ENCODE measurements around the gene MMP25. TPM values are rescaled to one million over a fixed set of nuclear protein-coding genes. Genes with fewer than 3 reads are reported as not detected.

The MMP25 gene
- total and polyA plus RNA-seq, 10 of the 15 experiments (the other 5 are each of a cell fraction or from before 2014, with no cell fraction given): 0.03 to 0.36 (median 0.13) TPM; not detected in 1

- Histone ChIP-seq H3K79me2 (ENCODE audit: control insufficient read depth, insufficient read depth, low read length) (no peaks in the 10 kb centered on the region), H3K9ac (ENCODE audit: control insufficient read depth, insufficient read depth, low read length) (no peak overlapping the region), H3K9me3 (replicated peaks; ENCODE audit: control insufficient read depth, insufficient read depth, low read length) (peaks cover 2% of the 10 kb centered on the region; the same call in 1 of the 3 replicates), H3K27me3 (replicated peaks in 1 of 2; ENCODE audit: control insufficient read depth in 2 of 2, insufficient read depth in 2 of 2, low read length in 1 of 2) (no peaks in the 10 kb centered on the region), H3K27ac (ENCODE audit: control insufficient read depth, insufficient read depth) (no peak overlapping the region), H2AFZ (ENCODE audit: control insufficient read depth, low read depth, low read length) (no peak overlapping the region), H3K4me2 (ENCODE audit: control insufficient read depth, insufficient read depth) (no peak overlapping the region), H4K20me1 (ENCODE audit: control insufficient read depth, insufficient read depth) (no peaks in the 10 kb centered on the region), H3K36me3 (ENCODE audit: control insufficient read depth in 2 of 2, insufficient read depth in 2 of 2, low read length in 1 of 2) (no peaks in the 10 kb centered on the region), H3K4me1 (ENCODE audit: control insufficient read depth, insufficient read depth, low read length) (no peaks in the 10 kb centered on the region), H3K4me3 (no peak overlapping the region)
- DNase-seq (ENCODE audit: low read depth, low spot score) (no peak), ATAC-seq (no peak), FAIRE-seq (no peak)
- SMC1A ChIA-PET (ENCODE audit: uncharacterized antibody, unreplicated experiment): interaction anchor here (1.0 to 1.3 kb wide), 3 partner anchors 9 to 44 kb away, joined by 3 to 8 read pairs (median 3); no protein-coding TSS in a partner anchor
- in situ Hi-C loops (cut with MboI) (no loop called here), intact Hi-C loops (cut with micrococcal nuclease; ENCODE audit: unreplicated experiment) (no loop called here)
- CTCF ChIA-PET: interaction anchor here (0.6 to 1.1 kb wide), 4 partner anchors 11 to 43 kb away, joined by 3 to 4 read pairs (median 4); no protein-coding TSS in a partner anchor
- RAD21 ChIA-PET (ENCODE audit: unreplicated experiment): no interaction called here
- TF ChIP-seq USF1 (IDR thresholded peaks at IDR 0.05; ENCODE audit: borderline replicate concordance, extremely low read length, insufficient read depth, low read depth, low read length) (no peak), CBFB (IDR thresholded peaks at IDR 0.05; ENCODE audit: low read depth) (no peak), ZNF274 (IDR thresholded peaks at IDR 0.05; ENCODE audit: insufficient read depth, insufficient read length) (no peak), SMARCA5 (IDR thresholded peaks at IDR 0.05) (no peak), BCLAF1 (IDR thresholded peaks at IDR 0.05) (no peak), SREBF2 (IDR thresholded peaks at IDR 0.05; ENCODE audit: low read length) (no peak)
- POLR2A ChIA-PET: no interaction called here
- WGBS (ENCODE audit: insufficient coverage, insufficient replicate concordance, low lambda C conversion rate, missing lambda C conversion rate): 31% methylated on average over 7 of the region's 7 CpGs
- no TSS peak for BruUV-seq (replicated peaks)
Measured at GRCh38 chr16:3084969-3085670, 38.8 kb downstream of the MMP25 start.
